Astrocyte (in vitro differentiated cells and primary cell): ENCODE measurements around the gene SLC38A11.

Source experiments
- CTCF ChIP-seq: IDR thresholded peaks from 2 replicates; pipeline ENCODE4 v1.5.1; 2011; ENCODE audit warnings: low read depth, mild to moderate bottlenecking, inconsistent platforms, low read length, moderate library complexity; ENCODE audit not compliant: insufficient read depth
- EZH2 ChIP-seq: IDR thresholded peaks from 2 replicates; pipeline ENCODE4 v1.6.1; 2012; ENCODE audit warnings: mild to moderate bottlenecking, low read length, inconsistent platforms; ENCODE audit not compliant: insufficient read depth

DNA sequence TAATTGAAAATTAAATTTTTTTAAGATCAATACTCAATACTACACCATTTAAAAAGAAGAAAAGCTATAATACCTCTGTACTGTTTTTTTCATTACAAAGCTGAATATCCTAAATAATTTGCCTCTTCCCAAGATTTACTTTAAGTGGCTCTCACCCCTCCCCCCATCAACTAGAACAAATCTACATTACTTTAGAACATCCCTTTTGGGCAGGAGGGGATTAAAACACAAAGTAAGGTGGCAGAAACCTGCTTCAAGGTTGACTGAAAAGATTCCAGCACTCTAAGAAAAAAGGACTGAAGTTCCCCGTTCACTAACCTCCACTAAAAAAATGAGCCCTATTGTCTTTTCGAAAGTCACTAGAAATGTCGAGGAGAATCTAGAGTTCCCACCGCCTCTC, 42.3 kb downstream of the SLC38A11 start:
- TF ChIP-seq CTCF (no peak), EZH2 (no peak)
